ENCODE measurements around the gene SCARB2.

The SCARB2 gene

GRCh38 chr4:76148142-76148865, 65.3 kb downstream of the SCARB2 start, which contains the start of gene NUP54:
Gene NUP54 (minus strand): TSS chr4:76148397. CDS start chr4:76148374, 23 bp downstream.
- DNase-seq (ENCODE audit: low spot score), result peak; percentile 85

GRCh38 chr4:76147454-76148141, 66.0 kb downstream of the SCARB2 start:
- DNase-seq (ENCODE audit: low spot score), result peak; percentile 68

GRCh38 chr4:76144546-76144945, 69.1 kb downstream of the SCARB2 start:
- no peak for DNase-seq (ENCODE audit: low spot score)

GRCh38 chr4:76141241-76141640, 72.4 kb downstream of the SCARB2 start:
- no peak for DNase-seq (ENCODE audit: low spot score)

- DNase-seq (ENCODE audit: low spot score), result no peak
These were observed 85.9 kb downstream of the SCARB2 start for GRCh38 chr4:76127754-76128153.

- DNase-seq (ENCODE audit: low spot score), result no peak
These were observed 87.8 kb downstream of the SCARB2 start for GRCh38 chr4:76125816-76126215.

- no peak for DNase-seq (ENCODE audit: low spot score)
These were observed 93.4 kb downstream of the SCARB2 start for GRCh38 chr4:76120199-76120598.

GRCh38 chr4:76117536-76117935, 96.1 kb downstream of the SCARB2 start:
- DNase-seq (ENCODE audit: low spot score), result no peak

- DNase-seq (ENCODE audit: low spot score), result no peak
These were observed 96.8 kb downstream of the SCARB2 start for GRCh38 chr4:76116821-76117220.
